Cardiac fibroblast (primary cell): ENCODE measurements around the gene CORO1A.
A peak's percentile ranks its signal among the peaks of the same experiment; 100 is the strongest.
"Not testable (repeated sequence)": the region's sequence is repeated elsewhere in the genome, so short reads cannot be mapped to it uniquely, and the experiment has no call there.

Source experiments
- DNase-seq, 2 donors: peaks; one replicate each; pipeline versions ENCODE4 v3.0.0 to v3.0.0-alpha.2; 2010; ENCODE audit warnings: low read depth in 2 of 2
- H3K4me3 ChIP-seq, 2 donors: replicated peaks in 1 of 2; 1 replicate in 1 of 2; 2 replicates in 1 of 2; pipeline ENCODE4 v1.5.1; 2011; ENCODE audit warnings: low read depth in 2 of 2, low read length in 2 of 2, mild to moderate bottlenecking in 2 of 2, moderate library complexity in 1 of 2

Gene CORO1A

DNA sequence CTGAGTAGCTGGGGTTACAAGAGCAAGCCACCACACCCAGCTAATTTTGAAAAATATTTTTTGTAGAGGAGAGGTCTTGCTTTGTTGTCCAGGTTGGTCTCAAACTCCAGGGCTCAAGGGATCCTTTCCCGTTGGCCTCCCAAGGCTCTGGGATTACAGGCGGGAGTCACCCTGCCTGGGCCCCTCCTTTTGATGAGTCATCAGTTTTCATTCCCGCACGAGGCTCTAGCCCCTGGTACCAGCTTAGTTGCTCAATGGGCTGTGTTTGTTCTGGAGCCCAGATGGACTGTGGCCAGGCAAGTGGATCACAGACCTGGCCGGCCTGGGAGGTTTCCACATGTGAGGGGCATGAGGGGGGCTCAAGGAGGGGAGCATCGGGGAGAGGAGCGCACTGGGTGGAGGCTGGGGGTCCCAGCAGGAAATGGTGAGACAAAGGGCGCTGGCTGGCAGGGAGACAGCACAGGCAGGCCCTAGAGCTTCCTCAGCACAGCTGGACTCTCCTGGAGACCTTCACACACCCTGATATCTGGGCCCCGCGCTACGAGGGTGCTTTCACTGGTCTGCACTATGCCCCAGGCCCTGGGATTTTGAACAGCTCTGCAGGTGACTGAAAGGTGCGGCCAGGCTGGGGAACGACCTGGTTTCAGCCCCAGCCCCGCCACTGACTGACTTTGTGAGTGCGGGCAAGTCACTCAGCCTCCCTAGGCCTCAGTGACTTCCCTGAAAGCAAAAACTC, 16.4 kb downstream of the CORO1A start:
- DNase-seq, H3K4me3 ChIP-seq: not testable (repeated sequence)

DNA sequence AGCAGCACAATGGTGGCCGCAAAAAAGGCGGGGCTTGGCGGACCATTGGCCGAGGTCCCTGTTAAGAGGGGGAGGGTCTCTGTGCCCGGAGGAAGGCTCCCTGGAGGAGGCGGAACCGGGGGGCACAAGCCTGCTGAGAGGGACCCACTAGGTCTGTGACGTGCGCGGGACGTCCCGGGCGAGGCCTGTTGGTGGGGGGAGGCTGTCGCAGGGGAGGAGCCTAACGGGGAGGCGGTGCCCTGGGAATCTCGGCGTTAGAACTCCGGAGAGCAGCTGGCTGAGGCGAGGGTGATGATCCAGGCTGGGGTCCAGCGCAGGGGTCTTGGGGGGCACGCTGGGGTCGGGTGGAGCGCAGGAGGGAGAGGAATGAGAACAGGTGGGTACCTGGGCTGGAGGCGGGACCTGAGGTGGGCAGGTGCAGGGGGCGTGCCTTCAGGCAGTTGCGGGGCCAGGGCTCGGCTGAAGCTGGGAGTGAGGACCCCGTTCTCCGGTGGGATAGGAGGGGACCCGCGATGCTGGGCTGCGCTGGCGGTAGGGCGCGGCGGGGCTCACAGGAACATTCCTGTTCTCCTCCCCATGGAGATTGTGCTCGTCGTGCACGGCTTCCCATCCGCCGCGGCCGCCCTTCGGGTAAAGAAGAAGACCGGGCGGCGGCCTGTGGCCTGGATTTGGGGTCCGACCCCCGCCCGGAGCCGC, 22.3 kb downstream of the CORO1A start:
- not testable (repeated sequence) for DNase-seq

DNA sequence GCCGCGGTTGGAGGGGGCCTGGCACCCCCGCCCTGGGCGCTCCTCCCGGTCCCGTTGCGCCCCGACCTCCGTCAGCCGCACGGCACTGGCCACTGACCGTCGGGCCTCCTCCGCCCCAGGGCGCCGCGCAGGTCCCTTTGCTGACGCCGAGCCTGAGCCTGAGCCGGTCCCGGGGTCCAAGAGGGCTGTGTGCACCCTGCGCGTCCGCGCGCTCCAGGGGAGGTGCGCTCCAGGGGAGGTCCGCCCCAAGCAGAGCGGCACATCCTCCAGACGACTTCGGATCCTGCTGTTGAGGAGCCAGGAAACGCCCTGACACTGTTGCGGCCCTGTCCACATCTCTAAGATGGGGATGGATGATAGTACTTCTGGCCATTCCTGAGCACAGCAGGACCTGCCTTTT, 22.9 kb downstream of the CORO1A start:
- not testable (repeated sequence) for H3K4me3 ChIP-seq

More for the DNA sequence above, 22.3 kb downstream of the CORO1A start:
- H3K4me3 ChIP-seq: peak overlapping the region; percentile 29 to 39

DNA sequence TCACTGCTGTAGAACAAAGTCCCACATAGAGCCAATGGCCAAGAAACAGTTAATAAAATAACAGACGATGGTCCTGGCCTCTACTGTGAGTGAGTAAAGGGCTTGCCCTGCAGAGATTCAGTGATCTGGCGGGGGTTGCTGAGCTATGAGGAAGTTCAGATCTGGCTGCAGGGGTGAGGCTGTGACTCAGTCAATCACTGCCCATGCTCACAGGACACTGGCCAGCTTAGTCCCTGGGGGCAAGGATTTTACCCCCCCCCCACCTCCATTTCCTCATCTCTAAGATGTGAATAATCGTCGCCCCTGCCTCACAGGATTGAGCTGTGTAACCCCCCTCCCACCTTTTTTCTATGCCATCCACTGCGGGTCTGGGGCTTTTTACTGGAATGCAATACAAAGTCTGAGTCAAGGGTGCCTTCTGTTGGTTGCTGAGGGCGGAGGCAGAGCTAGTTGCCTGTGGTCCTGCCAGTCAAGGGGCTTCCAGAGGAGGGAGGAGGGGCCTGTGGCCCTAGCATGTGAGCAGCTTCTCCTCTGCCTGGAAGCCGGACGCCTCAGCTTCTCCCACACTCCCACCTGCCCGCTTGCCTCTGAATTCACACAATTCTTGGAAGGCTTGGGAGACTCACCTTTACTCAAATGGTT, 23.8 kb downstream of the CORO1A start:
- not testable (repeated sequence) for DNase-seq, H3K4me3 ChIP-seq

More for the DNA sequence above, 22.9 kb downstream of the CORO1A start:
- DNase-seq: not testable (repeated sequence)

DNA sequence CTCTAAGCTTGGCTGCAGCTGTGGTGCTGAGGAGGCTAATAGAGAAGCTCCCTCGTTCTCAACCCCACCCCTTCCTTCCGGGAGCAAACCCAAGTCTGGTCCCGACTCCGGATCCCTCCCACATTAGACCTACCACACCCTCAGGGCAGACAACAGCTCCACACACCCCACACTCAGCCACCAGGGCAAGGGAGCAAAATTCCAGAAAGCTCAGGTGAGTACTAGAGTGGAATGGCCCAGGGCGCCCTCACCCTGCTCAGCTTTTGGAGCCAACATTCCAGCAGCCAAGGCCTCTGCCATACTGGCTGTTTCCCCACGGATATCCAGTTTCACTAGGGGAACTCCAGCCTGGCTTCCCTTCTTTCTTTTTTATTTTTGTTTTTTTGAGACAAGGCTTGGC, 25.6 kb downstream of the CORO1A start:
- not testable (repeated sequence) for DNase-seq, H3K4me3 ChIP-seq

DNA sequence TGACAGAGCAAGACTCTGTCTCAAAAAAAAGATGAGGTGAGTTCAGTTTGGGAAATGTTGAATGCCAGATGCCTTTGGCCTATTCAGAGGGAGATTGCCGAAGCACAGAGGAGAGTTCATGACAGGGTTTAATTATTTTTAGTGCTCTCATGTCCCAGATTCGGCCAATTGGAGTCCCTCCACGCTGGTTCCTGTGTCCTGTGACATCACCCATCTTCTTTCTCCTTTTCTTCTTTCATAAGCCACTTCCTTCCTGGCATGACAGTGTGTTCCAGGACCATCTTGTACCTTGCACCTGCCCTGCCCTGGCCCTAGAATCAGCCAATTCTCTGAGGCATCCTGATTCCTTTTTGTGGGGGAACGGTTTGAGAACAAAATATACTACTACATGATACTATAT, 28.0 kb downstream of the CORO1A start:
- H3K4me3 ChIP-seq, DNase-seq: not testable (repeated sequence)

DNA sequence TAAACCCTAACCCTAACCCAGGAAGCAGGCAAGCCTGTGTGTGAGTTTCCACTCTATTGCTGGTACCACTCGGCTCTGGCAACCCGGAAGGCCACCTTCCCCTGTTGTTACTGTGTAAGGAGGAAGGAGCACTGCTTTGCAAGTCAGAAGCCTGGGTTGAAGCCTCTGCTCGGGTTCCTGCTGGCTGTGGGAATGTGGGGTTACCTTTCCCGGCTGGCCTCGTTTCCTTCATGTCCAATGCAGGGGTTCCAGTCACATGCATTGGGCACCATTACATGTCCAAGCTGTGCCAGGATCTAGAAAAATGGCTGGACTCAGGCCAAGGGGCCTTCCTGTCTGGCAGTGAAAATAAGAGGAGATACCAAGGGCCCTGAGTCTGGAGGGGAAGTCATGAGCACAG, 33.7 kb downstream of the CORO1A start:
- not testable (repeated sequence) for DNase-seq, H3K4me3 ChIP-seq
